Measurements from ENCODE around the gene PPP1R15A.
"Not testable (repeated sequence)": the region's sequence is repeated elsewhere in the genome, so short reads cannot be mapped to it uniquely, and the experiment has no call there.

Gene PPP1R15A

GRCh38 chr19:48872182-48872883, at the start of gene PPP1R15A:
Gene PPP1R15A (plus strand): TSS chr19:48872421. CDS start chr19:48873234, 813 bp downstream.
- DNase-seq = peak; percentile 95

GRCh38 chr19:48822514-48822913, 49.7 kb upstream of the PPP1R15A start:
- no peak for DNase-seq

DNA sequence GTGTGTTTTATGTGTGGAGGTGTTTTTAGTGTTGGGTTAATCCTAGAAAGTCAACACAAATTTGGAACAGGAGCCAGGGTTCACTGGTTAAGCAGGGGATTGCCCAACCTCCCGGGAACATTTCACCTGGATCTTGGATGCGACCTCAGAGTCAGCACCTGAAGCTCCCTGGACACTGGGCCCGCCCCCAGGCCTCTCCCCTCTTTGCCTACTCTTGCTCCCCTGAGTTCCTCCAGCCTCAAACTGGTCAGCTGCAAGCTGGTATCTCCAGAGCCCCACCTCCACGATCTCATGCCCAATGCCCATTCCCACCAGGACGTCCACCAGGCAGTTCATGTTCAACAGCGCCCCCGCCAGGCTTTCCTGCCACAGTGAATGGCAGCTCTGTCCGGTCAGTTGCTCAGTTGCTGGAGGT, 45.6 kb upstream of the PPP1R15A start:
- DNase-seq = no peak

DNA sequence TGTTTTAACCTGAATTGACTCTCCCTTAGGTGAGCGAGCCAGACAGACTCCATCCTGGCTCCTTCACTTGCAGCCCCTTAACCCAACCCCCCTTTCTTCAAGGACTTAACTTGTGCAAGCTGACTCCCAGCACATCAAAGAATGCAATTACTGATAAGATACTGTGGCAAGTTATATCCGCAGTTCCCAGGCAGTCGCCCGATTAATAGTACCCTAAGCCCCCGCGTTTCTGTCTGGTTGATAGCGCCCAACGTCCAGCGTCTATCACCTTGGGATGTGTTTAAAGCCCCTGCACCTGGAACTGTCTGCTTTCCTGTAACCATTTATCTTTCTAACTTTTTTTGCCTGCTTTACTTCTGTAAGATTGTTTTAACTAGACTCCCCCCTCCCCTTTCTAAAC, 42.1 kb upstream of the PPP1R15A start:
- DNase-seq = no peak

- no peak for DNase-seq
These were observed 41.3 kb upstream of the PPP1R15A start for GRCh38 chr19:48830965-48831364.

DNA sequence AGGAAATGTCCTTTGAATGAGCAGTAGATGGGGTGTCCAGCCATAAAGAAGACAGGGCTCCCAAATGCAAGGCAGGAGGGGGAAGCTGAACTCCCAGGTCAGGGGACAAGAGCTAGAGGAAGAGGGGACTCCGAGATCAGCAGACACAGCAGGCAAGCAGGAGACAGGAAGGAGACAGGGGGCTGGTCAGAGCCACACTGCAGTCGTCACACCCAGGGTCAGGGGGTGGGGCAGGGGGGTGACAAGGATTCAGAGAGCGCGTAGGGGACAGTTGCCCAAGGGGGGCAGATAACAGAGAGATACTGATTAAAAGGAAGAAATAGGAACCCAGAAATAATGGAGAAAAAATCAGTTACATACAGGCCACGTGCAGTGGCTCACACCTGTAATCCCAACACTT, 39.2 kb upstream of the PPP1R15A start:
- DNase-seq = no peak

DNA sequence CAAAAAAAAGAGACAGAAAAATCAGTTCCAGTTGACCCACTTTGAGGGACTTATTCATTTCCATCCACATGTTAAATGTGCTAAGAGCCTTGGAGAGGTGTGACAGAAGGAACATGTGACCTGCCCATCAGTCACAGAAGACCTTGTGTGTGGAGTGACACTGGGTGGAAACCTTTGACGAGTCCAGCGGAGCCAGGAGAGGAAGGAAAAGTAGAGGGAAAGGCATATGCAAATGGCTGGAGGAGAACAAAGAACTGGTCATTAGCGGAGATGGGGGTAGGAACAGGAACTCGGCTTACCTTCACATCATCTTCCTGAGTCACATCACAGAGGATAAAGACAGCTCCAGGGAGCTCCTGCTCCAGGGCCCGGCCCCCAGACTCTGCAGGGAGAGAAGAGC, 38.2 kb upstream of the PPP1R15A start:
- DNase-seq = no peak

GRCh38 chr19:48835734-48836088, 36.5 kb upstream of the PPP1R15A start:
- DNase-seq = peak; percentile 93

GRCh38 chr19:48836089-48837017, 35.9 kb upstream of the PPP1R15A start, which contains the start of gene HSD17B14:
Gene HSD17B14 (minus strand): TSS chr19:48836491. CDS start chr19:48836411, 80 bp downstream.
- no peak for DNase-seq

GRCh38 chr19:48837051-48837524, 35.1 kb upstream of the PPP1R15A start:
- DNase-seq = peak; percentile 71

- DNase-seq = no peak
These were observed 34.5 kb upstream of the PPP1R15A start for GRCh38 chr19:48837687-48838086.

GRCh38 chr19:48841047-48841446, 31.2 kb upstream of the PPP1R15A start:
- DNase-seq = no peak

- DNase-seq = no peak
These were observed 30.6 kb upstream of the PPP1R15A start for GRCh38 chr19:48841571-48841970.

GRCh38 chr19:48842789-48843162, 29.4 kb upstream of the PPP1R15A start:
- DNase-seq = peak; percentile 2

- no peak for DNase-seq
These were observed 27.7 kb upstream of the PPP1R15A start for GRCh38 chr19:48844472-48844871.

GRCh38 chr19:48845384-48845783, 26.8 kb upstream of the PPP1R15A start:
- DNase-seq = no peak

DNA sequence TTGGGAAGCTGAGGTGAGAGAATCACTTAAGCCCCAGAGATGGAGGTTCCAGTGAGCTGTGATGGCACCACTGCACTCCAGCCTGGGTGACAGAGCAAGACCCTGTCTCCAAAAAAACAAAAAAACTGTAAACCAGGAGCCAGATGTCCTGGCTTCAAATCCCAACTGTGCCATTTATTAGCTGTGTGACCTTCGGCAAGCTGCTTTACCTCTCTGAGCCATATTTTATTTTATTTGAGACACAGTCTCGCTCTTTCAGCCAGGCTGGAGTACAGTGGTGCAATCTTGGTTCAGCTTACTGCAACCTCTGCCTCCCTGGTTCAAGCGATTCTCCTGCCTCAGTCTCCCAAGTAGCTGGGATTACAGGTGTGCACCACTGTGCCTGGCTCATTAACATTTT, 25.6 kb upstream of the PPP1R15A start:
- DNase-seq = not testable (repeated sequence)

GRCh38 chr19:48852292-48852691, 19.9 kb upstream of the PPP1R15A start:
- DNase-seq = no peak

DNA sequence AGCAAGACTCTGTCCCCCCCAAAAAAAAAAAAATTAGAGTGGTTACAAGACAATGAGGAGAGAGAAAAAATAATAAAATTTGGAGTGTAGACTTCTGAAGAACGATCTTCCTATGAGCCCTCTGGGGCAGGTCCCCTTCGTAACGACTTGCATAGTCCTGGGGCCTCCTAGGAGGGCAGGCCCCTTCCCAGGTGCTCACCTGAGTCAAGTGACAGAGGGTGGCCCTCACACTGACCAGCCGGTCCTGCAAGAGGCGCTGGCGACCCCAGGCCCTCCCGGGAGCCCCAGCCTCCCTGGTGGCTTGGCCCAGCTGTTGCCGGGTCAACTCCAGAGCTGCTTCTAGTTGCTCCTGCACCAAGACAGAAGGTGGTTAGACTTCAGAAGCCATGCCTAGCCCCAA, 18.7 kb upstream of the PPP1R15A start:
- DNase-seq = no peak

- DNase-seq = no peak
These were observed 18.1 kb upstream of the PPP1R15A start for GRCh38 chr19:48854103-48854502.

DNA sequence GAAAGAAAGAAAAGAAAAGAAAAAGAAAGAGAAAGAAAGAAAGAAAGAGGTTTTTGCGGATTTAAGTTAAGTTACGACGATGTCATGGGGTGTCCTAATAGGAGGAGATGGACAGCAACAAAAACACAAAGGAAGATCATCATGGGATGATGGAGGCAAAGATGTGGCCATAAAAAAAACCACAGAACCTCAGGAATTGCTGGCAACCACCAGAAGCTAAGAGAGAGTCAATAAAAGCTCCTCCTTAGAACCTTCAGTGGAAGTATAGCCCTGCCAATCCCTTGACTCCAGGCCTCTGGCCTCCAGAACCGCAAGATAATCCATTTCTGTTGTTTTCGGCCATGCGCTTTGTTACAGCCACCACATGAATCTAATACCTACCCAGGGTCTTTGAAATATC, 15.3 kb upstream of the PPP1R15A start:
- DNase-seq = no peak

GRCh38 chr19:48858984-48859710, 13.1 kb upstream of the PPP1R15A start:
- peak; percentile 71 for DNase-seq

Data from stimulated activated naive CD4-positive, alpha-beta T cell treated with Interleukin-2 at 50 U/mL for 16 hours (primary cell).